Colonic mucosa (tissue), 4 donors: Measurements from ENCODE around the gene SH2D2A. TPM values are rescaled to one million over a fixed set of nuclear protein-coding genes. Genes with fewer than 3 reads are reported as not detected.

Source experiments
- DNase-seq: peaks from one replicate; pipeline ENCODE4 v3.0.0-alpha.2; 2020
- H3K27ac ChIP-seq: fragments of 200-600 bp; one replicate; pipeline ENCODE4 v1.8.0; 2021
- H3K27me3 ChIP-seq: fragments of 200-600 bp; one replicate; pipeline ENCODE4 v1.8.0; 2021
- H3K36me3 ChIP-seq: fragments of 200-600 bp; one replicate; pipeline ENCODE4 v1.8.0; 2021
- H3K4me1 ChIP-seq: fragments of 200-600 bp; one replicate; pipeline ENCODE4 v1.8.0; 2021; ENCODE audit warnings: mild to moderate bottlenecking
- H3K4me3 ChIP-seq: fragments of 200-600 bp; one replicate; pipeline ENCODE4 v1.8.0; 2021
- H3K9ac ChIP-seq, 2 donors: one replicate each; pipeline ENCODE4 v1.7.0; 2013; ENCODE audit warnings: control low read depth in 2 of 2, low read depth in 2 of 2, low read length in 2 of 2
- H3K9me3 ChIP-seq: fragments of 200-600 bp; one replicate; pipeline ENCODE4 v1.8.0; 2021
- intact Hi-C: fragments of 100-400 bp; cut with DNase I; formaldehyde crosslinking; loops from one replicate; pipeline ENCODE4 v1.14.1; 2022
- total RNA-seq, 2 donors: library from RNA; stranded (reverse); fragmentation: NEBNext Ultra II Directional in 1 of 2; extraction: Animal tissue kit (Norgen Biotek cat#: 25700) in 1 of 2; gene quantifications; one replicate each; pipeline ENCODE4 v1.2.1, GENCODE V29; 2021
- TF ChIP-seq, protein P1 (sequence below): fragments of 200-600 bp; IDR thresholded peaks from one replicate; pipeline ENCODE4 v1.8.0; 2022; ENCODE audit warnings: antibody characterized with exemption, mild to moderate bottlenecking
- donor health status: healthy.
- donor health status: DM: no; HTN: no; CAD: no.
- donor health status: DM: no; HTN: no; CAD: no.

The SH2D2A gene
- total RNA-seq, 2 donors from 2014 or later = 1.9 to 3.1 TPM

DNA sequence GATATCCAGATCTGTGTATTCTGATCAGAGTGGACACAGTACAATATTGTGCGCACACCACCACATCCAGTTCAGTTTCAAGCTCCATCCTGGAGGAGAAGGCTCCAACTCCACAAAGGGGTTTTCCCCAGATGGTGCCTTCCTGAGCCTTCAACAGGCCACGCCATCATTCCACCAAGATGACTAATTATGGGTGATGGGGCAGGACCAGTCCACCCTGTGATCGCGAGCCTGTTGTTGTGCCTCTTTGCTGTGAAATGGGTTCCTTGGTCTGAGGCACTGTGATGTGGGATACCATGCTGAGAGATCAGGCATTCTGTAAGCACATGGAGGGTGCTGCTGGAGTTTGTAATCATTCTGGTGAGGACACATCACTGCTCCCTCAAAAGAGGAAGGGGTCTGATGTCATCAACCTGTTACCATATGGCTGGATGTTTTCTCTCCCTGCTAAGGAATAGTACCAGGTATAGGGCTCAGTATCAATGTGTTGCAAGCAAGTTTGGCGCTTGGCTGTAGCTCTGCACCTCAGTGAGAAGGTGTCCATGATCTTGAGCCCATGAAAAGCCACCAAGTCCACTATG lies 6.7 kb upstream of the SH2D2A start:
- H3K9me3 ChIP-seq = no peaks in the 10 kb centered on the region
- no peaks in the 10 kb centered on the region for H3K36me3 ChIP-seq
- H3K9ac ChIP-seq = no peak overlapping the region
- no peak for DNase-seq
- H3K27me3 ChIP-seq = no peaks in the 10 kb centered on the region
- H3K4me1 ChIP-seq = no peaks in the 10 kb centered on the region
- no peak overlapping the region for H3K27ac ChIP-seq
- intact Hi-C loops = no loop called here
- TF ChIP-seq, protein P1, sequence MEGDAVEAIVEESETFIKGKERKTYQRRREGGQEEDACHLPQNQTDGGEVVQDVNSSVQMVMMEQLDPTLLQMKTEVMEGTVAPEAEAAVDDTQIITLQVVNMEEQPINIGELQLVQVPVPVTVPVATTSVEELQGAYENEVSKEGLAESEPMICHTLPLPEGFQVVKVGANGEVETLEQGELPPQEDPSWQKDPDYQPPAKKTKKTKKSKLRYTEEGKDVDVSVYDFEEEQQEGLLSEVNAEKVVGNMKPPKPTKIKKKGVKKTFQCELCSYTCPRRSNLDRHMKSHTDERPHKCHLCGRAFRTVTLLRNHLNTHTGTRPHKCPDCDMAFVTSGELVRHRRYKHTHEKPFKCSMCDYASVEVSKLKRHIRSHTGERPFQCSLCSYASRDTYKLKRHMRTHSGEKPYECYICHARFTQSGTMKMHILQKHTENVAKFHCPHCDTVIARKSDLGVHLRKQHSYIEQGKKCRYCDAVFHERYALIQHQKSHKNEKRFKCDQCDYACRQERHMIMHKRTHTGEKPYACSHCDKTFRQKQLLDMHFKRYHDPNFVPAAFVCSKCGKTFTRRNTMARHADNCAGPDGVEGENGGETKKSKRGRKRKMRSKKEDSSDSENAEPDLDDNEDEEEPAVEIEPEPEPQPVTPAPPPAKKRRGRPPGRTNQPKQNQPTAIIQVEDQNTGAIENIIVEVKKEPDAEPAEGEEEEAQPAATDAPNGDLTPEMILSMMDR = no peak
- H3K4me3 ChIP-seq = no peak overlapping the region

DNA sequence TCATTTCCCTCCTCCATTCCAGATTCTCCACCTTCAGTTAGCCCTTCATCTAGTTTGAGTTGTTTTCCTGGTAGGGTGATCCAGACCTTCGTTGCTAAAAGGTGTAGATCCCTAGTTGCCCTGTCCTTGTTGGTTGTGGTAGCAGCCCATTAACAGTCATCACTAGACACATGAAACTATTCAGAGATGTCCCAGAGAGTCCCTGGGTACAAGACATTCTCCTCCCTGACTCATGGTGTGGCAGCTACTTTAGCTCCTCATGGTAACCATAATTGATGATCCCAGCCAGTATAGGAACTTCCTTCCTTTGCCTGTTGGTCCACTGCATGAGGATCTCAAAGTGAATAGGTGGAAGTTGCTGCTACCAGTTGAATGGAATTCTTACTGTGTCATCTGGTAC lies 6.0 kb upstream of the SH2D2A start:
- Histone ChIP-seq H3K4me3 (no peak overlapping the region), H3K4me1 (no peaks in the 10 kb centered on the region), H3K9me3 (no peaks in the 10 kb centered on the region), H3K36me3 (no peaks in the 10 kb centered on the region), H3K9ac (no peak overlapping the region), H3K27ac (no peak overlapping the region), H3K27me3 (no peaks in the 10 kb centered on the region)
- DNase-seq = no peak
- intact Hi-C loops = no loop called here
- TF ChIP-seq, protein P1 = no peak

DNA sequence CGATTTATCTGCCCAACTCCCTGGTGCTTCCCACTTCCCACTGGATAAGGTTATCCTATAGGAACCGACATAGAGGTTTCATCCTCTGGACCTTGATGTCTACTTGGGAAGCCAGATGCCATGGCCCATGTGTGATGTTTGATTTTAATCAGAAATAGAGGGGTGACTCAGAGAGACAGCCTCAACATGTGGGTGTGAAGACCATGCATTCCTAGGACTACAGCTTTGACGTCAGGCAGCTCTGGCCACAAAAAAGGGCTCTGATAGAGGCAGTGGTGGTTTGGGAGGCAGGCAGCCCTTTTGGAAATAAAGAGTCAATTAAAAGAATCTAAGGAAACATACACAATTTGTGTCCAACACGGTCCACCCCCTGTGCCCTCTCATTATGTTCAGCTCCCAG lies 5.2 kb upstream of the SH2D2A start:
- no peaks in the 10 kb centered on the region for H3K27me3 ChIP-seq
- H3K36me3 ChIP-seq = no peaks in the 10 kb centered on the region
- no peak overlapping the region for H3K4me3 ChIP-seq
- no peaks in the 10 kb centered on the region for H3K9me3 ChIP-seq
- TF ChIP-seq, protein P1 = no peak
- H3K9ac ChIP-seq = no peak overlapping the region
- no peak overlapping the region for H3K27ac ChIP-seq
- no peak for DNase-seq
- intact Hi-C loops = no loop called here
- no peaks in the 10 kb centered on the region for H3K4me1 ChIP-seq

DNA sequence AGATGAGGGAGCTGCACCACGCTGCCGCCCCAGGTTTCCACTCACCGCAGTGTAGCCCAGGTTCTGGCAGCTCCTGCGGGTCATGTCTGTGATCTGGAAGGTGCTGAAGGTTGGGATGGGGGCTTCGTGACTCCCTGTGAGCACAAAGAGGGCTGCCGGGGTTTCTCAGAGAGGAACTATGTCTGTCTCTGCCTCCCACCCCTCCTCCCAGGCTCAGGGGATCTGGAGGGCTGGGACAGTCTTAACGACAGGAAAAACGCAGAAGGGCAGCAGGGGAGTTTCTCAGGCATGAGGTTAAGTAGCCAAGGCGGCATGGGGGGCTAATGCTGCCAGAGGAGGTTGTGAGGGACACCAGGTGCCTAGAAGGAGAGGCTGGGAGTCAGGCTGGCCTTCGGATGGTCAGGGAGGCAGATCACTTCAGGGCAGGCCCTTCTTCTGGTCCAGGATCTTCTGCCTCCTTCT lies 656 bp downstream of the SH2D2A start:
- H3K36me3 ChIP-seq = no peaks in the 10 kb centered on the region
- TF ChIP-seq, protein P1 = no peak
- peaks cover 6% of the 10 kb centered on the region for H3K4me1 ChIP-seq
- H3K9me3 ChIP-seq = no peaks in the 10 kb centered on the region
- intact Hi-C loops = no loop called here
- no peaks in the 10 kb centered on the region for H3K27me3 ChIP-seq
- DNase-seq = no peak
- no peak overlapping the region for H3K4me3 ChIP-seq
- peak overlapping the region; percentile 46 for H3K27ac ChIP-seq
- peak overlapping the region; percentile 31 to 54 for H3K9ac ChIP-seq

DNA sequence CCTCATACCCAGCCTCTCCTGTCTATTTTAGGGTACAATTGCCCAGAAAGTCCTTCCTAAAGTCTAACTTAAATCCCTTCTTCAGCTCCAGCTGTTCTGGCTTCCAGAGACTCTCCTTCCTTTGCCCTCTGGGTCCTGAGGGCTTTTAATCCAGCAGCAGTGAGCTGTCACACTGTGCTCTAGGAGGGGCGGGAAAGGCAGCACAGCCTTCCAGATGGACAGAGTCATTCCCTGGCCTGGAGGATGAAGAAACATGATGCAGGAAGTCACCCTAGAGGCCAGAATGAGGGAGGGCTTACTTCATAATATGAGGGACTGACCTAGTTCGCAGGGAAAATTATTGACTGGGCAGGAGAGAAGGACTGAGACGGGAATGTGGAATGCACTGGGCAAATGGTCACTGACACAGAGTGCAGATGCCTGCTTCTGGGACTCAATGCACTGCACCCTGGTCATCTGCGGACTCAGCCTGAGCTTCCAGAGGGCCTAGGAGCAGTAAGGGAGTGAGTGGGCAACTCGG lies 1.3 kb downstream of the SH2D2A start:
- H3K4me3 ChIP-seq = no peak overlapping the region
- TF ChIP-seq, protein P1 = no peak
- H3K9ac ChIP-seq = peak overlapping the region in 1 of 2 donors; percentile 54
- no peaks in the 10 kb centered on the region for H3K9me3 ChIP-seq
- no peaks in the 10 kb centered on the region for H3K27me3 ChIP-seq
- intact Hi-C loops = no loop called here
- no peaks in the 10 kb centered on the region for H3K36me3 ChIP-seq
- H3K4me1 ChIP-seq = peaks cover 6% of the 10 kb centered on the region
- peak overlapping the region; percentile 46 for H3K27ac ChIP-seq
- no peak for DNase-seq
